Mesenchymal stem cell (in vitro differentiated cells and primary cell): ENCODE data around the gene TFDP1.

Source experiments
- DNase-seq: peaks from one replicate; pipeline ENCODE4 v3.0.0-alpha.2; 2013
- H2AFZ ChIP-seq: one replicate; pipeline ENCODE4 v1.6.1; 2013; ENCODE audit warnings: low read depth, mild to moderate bottlenecking, control low read depth, inconsistent platforms, low read length, moderate library complexity
- H2AK5ac ChIP-seq: 2 replicates; pipeline ENCODE4 v1.6.1; 2013; ENCODE audit warnings: low read length, moderate library complexity, mild to moderate bottlenecking, inconsistent platforms; ENCODE audit not compliant: severe bottlenecking
- H2BK120ac ChIP-seq: one replicate; pipeline ENCODE4 v1.6.1; 2013; ENCODE audit warnings: low read depth, mild to moderate bottlenecking, inconsistent platforms, low read length, moderate library complexity
- H2BK12ac ChIP-seq, 2 experiments: one replicate each; pipeline ENCODE4 v1.6.1; 2013; ENCODE audit warnings: inconsistent platforms in 2 of 2, low read length in 2 of 2, mild to moderate bottlenecking in 2 of 2, moderate library complexity in 2 of 2, control low read depth in 1 of 2
- H2BK15ac ChIP-seq: one replicate; pipeline ENCODE4 v1.6.1; 2013; ENCODE audit warnings: mild to moderate bottlenecking, low read depth, inconsistent platforms; ENCODE audit not compliant: poor library complexity, severe bottlenecking
- H2BK5ac ChIP-seq: 2 replicates; pipeline ENCODE4 v1.6.1; 2013; ENCODE audit warnings: low read depth, mild to moderate bottlenecking, low read length, control low read depth, inconsistent platforms; ENCODE audit not compliant: poor library complexity, severe bottlenecking
- H3K14ac ChIP-seq, 2 experiments: one replicate each; pipeline ENCODE4 v1.6.1; 2013; ENCODE audit warnings: inconsistent platforms in 2 of 2, low read length in 2 of 2, control low read depth in 1 of 2, mild to moderate bottlenecking in 1 of 2, moderate library complexity in 1 of 2
- H3K18ac ChIP-seq, 2 experiments: one replicate each; pipeline ENCODE4 v1.6.1; 2013; ENCODE audit warnings: inconsistent platforms in 2 of 2, low read length in 2 of 2, control low read depth in 1 of 2, low read depth in 1 of 2, mild to moderate bottlenecking in 1 of 2
- H3K23ac ChIP-seq, 2 experiments: one replicate each; pipeline ENCODE4 v1.6.1; 2013; ENCODE audit warnings: inconsistent platforms in 2 of 2, low read length in 2 of 2, mild to moderate bottlenecking in 2 of 2, moderate library complexity in 2 of 2, control low read depth in 1 of 2
- H3K27ac ChIP-seq: 2 replicates; pipeline ENCODE4 v1.5.1; 2013; ENCODE audit warnings: mild to moderate bottlenecking, moderate library complexity, low read length, control low read depth, inconsistent platforms; ENCODE audit not compliant: poor library complexity, severe bottlenecking
- H3K27me3 ChIP-seq, 2 experiments: 2 replicates each; pipeline versions ENCODE4 v1.6.1 to v1.7.0; 2013; ENCODE audit warnings: low read length in 2 of 2, mild to moderate bottlenecking in 2 of 2, moderate library complexity in 2 of 2, control low read depth in 1 of 2, inconsistent platforms in 1 of 2; ENCODE audit not compliant: control insufficient read depth in 1 of 2, insufficient read depth in 1 of 2
- H3K36me3 ChIP-seq, 2 experiments: 2 replicates each; pipeline versions ENCODE4 v1.6.1 to v1.7.0; 2013; ENCODE audit warnings: low read length in 2 of 2, control low read depth in 1 of 2, inconsistent platforms in 1 of 2, low read depth in 1 of 2, mild to moderate bottlenecking in 1 of 2; ENCODE audit not compliant: insufficient read depth in 2 of 2, control insufficient read depth in 1 of 2
- H3K4ac ChIP-seq, 2 experiments: one replicate each; pipeline ENCODE4 v1.6.1; 2013; ENCODE audit warnings: inconsistent platforms in 2 of 2, low read length in 2 of 2, mild to moderate bottlenecking in 2 of 2, moderate library complexity in 2 of 2, control low read depth in 1 of 2, low read depth in 1 of 2
- H3K4me1 ChIP-seq: 2 replicates; pipeline ENCODE4 v1.6.1; 2013; ENCODE audit warnings: low read depth, low read length, control low read depth; ENCODE audit not compliant: control insufficient read depth, insufficient read depth
- H3K4me2 ChIP-seq: 2 replicates; pipeline ENCODE4 v1.6.1; 2013; ENCODE audit warnings: low read length, mild to moderate bottlenecking, inconsistent platforms; ENCODE audit not compliant: poor library complexity, severe bottlenecking
- H3K4me3 ChIP-seq, 2 experiments: 2 replicates each; pipeline versions ENCODE4 v1.5.1 to v1.7.0; 2013; ENCODE audit warnings: low read length in 2 of 2, mild to moderate bottlenecking in 2 of 2, control low read depth in 1 of 2, low read depth in 1 of 2; ENCODE audit not compliant: insufficient read depth in 1 of 2
- H3K79me1 ChIP-seq: replicated peaks from 2 replicates; pipeline ENCODE4 v1.6.1; 2013; ENCODE audit warnings: mild to moderate bottlenecking, control low read depth, low read length, inconsistent platforms; ENCODE audit not compliant: poor library complexity, severe bottlenecking
- H3K9ac ChIP-seq: 2 replicates; pipeline ENCODE4 v1.7.0; 2013; ENCODE audit warnings: mild to moderate bottlenecking, low read length, moderate library complexity
- H3K9me3 ChIP-seq: 2 replicates; pipeline ENCODE4 v1.7.0; 2013; ENCODE audit warnings: mild to moderate bottlenecking, low read length; ENCODE audit not compliant: control insufficient read depth
- H4K8ac ChIP-seq: one replicate; pipeline ENCODE4 v1.6.1; 2013; ENCODE audit warnings: inconsistent platforms, mild to moderate bottlenecking, low read length, moderate library complexity
- H4K91ac ChIP-seq: one replicate; pipeline ENCODE4 v1.6.1; 2013; ENCODE audit warnings: mild to moderate bottlenecking, low read length, inconsistent platforms
- WGBS: methylation state at CpG from one replicate; pipeline ENCODE4 v1.1.7; 2013; ENCODE audit warnings: mixed read lengths; 5-methylcytosine and 5-hydroxymethylcytosine counted together

Gene TFDP1

DNA sequence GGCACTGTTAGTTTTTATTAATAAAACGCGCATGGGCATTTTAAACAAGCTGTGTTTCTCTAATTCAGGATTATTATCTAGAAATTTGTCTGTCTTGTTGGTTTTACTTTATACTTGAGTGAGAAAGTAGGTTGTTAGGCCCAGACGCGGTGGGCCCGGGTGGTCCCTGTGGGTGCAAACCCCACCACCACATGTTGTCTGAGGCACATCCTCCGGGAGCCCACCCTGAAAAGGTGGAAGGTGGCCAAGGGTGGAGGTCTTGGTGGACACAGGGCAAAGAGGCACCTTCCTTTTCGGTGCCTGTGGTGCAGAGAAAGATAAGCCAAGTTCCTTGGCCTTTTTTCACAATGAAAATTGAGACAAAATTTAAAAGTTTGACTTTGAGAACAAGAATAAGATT is 56.9 kb downstream of the TFDP1 start:
- peaks cover 32% of the 10 kb centered on the region for H3K79me1 ChIP-seq
- H4K91ac ChIP-seq, result no peak overlapping the region
- no peak overlapping the region for H2BK5ac ChIP-seq
- no peak overlapping the region for H3K4me3 ChIP-seq
- 98% methylated on average over 7 of the region's 7 CpGs for WGBS
- no peak overlapping the region for H2BK15ac ChIP-seq
- no peak overlapping the region for H2AFZ ChIP-seq
- no peak overlapping the region for H3K14ac ChIP-seq
- H3K27me3 ChIP-seq, result no peaks in the 10 kb centered on the region
- H2AK5ac ChIP-seq, result no peak overlapping the region
- H3K9me3 ChIP-seq, result no peaks in the 10 kb centered on the region
- no peak overlapping the region for H4K8ac ChIP-seq
- no peak overlapping the region for H2BK120ac ChIP-seq
- no peak overlapping the region for H3K18ac ChIP-seq
- no peak overlapping the region for H3K9ac ChIP-seq
- H2BK12ac ChIP-seq, result no peak overlapping the region
- H3K36me3 ChIP-seq, result peaks cover 36 to 53% of the 10 kb centered on the region in 2 experiments
- no peak overlapping the region for H3K4me2 ChIP-seq
- H3K27ac ChIP-seq, result no peak overlapping the region
- no peak overlapping the region for H3K23ac ChIP-seq
- H3K4me1 ChIP-seq, result peaks cover 3% of the 10 kb centered on the region
- no peak for DNase-seq
- no peak overlapping the region for H3K4ac ChIP-seq

DNA sequence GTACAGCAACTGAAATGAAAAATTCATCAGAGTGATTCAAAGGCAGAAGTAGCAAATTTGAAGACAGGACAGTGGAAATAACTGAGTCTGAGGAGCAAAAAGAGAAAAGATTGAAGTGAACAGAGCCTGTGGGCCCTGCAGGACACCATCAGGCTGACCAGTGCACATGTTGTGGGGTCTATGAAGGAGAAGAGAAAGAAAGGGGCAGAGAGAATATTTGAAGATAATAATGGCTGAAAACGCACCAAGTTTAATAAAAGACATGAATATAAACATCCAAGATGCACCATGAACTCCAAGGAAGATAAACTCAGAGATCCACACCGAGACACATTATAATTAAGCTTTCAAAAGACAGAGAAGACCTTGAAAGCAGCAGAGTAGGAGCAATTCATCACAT is 58.0 kb downstream of the TFDP1 start:
- Histone ChIP-seq H3K4me1 (peaks cover 3% of the 10 kb centered on the region), H2AFZ (no peak overlapping the region), H3K36me3 (peaks cover 27 to 42% of the 10 kb centered on the region in 2 experiments), H3K23ac (no peak overlapping the region), H3K4me2 (no peak overlapping the region), H3K14ac (no peak overlapping the region), H3K79me1 (peaks cover 23% of the 10 kb centered on the region), H3K9ac (no peak overlapping the region), H3K9me3 (no peaks in the 10 kb centered on the region), H2BK5ac (no peak overlapping the region), H4K91ac (no peak overlapping the region), H3K4me3 (no peak overlapping the region), H3K27ac (peak overlapping the region; percentile 35), H3K18ac (no peak overlapping the region), H2BK120ac (no peak overlapping the region), H3K4ac (no peak overlapping the region), H4K8ac (no peak overlapping the region), H2BK15ac (no peak overlapping the region), H2BK12ac (no peak overlapping the region), H3K27me3 (no peaks in the 10 kb centered on the region), H2AK5ac (no peak overlapping the region)
- WGBS, result 100% methylated on average over 2 of the region's 2 CpGs
- DNase-seq, result no peak

DNA sequence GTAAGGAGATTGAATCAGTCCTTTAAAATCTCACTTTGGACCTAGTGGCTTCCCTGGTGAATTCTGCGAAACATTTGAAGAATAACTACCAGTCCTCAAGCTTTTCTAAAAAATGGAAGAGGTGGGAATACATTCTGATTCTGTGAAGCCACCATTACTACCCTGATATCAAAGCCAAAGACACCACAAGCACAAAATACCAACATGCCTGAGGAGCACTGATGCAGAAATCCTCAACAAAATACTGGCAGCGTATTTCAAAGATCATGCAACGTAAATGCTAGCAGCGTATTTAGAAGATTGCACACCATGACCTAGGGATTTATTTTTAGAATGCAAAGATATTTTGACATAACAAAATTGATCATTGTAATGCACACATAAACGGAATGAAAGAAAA is 59.0 kb downstream of the TFDP1 start:
- 100% methylated on average over 2 of the region's 5 CpGs for WGBS

DNA sequence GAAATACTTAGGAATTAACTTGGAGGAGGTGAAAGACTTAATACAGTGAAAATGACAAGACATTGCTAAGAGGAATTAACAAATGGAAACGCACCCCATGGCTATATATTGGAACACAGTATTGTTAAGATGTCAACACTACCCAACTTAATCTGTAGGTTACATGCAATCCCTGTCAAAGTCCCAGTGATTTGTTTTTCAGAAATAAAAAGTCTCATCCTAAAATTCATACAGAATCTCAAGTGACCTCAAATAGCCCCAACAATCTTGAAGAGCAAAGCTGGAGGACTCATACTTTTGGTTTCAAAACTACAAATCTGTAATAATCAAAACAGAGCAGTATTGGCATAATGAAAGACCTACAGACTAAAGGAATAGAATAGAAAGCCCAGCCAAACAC is 60.2 kb downstream of the TFDP1 start:
- H3K4me1 ChIP-seq, result peaks cover 3% of the 10 kb centered on the region
- H3K4me2 ChIP-seq, result no peak overlapping the region
- H3K14ac ChIP-seq, result no peak overlapping the region
- H2BK15ac ChIP-seq, result no peak overlapping the region
- no peak overlapping the region for H4K91ac ChIP-seq
- H2BK5ac ChIP-seq, result no peak overlapping the region
- DNase-seq, result no peak
- no peak overlapping the region for H2BK12ac ChIP-seq
- H3K9ac ChIP-seq, result no peak overlapping the region
- H3K27me3 ChIP-seq, result no peaks in the 10 kb centered on the region
- no peak overlapping the region for H3K23ac ChIP-seq
- 92% methylated on average over 1 of the region's 1 CpG for WGBS
- no peak overlapping the region for H2AK5ac ChIP-seq
- no peak overlapping the region for H2AFZ ChIP-seq
- H4K8ac ChIP-seq, result no peak overlapping the region
- peaks cover 20 to 22% of the 10 kb centered on the region in 2 experiments for H3K36me3 ChIP-seq
- H3K4me3 ChIP-seq, result no peak overlapping the region
- H3K18ac ChIP-seq, result no peak overlapping the region
- H3K4ac ChIP-seq, result no peak overlapping the region
- peaks cover 10% of the 10 kb centered on the region for H3K79me1 ChIP-seq
- H2BK120ac ChIP-seq, result no peak overlapping the region
- H3K27ac ChIP-seq, result no peak overlapping the region
- no peaks in the 10 kb centered on the region for H3K9me3 ChIP-seq

More for the DNA sequence above, 59.0 kb downstream of the TFDP1 start:
- H3K79me1 ChIP-seq, result peaks cover 17% of the 10 kb centered on the region
- H4K8ac ChIP-seq, result no peak overlapping the region
- no peak for DNase-seq
- no peak overlapping the region for H3K4me2 ChIP-seq
- H3K18ac ChIP-seq, result no peak overlapping the region
- no peaks in the 10 kb centered on the region for H3K27me3 ChIP-seq
- no peak overlapping the region for H3K14ac ChIP-seq
- H2AK5ac ChIP-seq, result no peak overlapping the region
- H2BK15ac ChIP-seq, result no peak overlapping the region
- no peak overlapping the region for H2AFZ ChIP-seq
- no peak overlapping the region for H3K4me3 ChIP-seq
- peak overlapping the region; percentile 73 for H3K27ac ChIP-seq
- no peak overlapping the region for H2BK5ac ChIP-seq
- H3K23ac ChIP-seq, result no peak overlapping the region
- no peak overlapping the region for H4K91ac ChIP-seq
- peaks cover 26 to 32% of the 10 kb centered on the region in 2 experiments for H3K36me3 ChIP-seq
- no peak overlapping the region for H2BK120ac ChIP-seq
- no peak overlapping the region for H3K4ac ChIP-seq
- H3K4me1 ChIP-seq, result peaks cover 3% of the 10 kb centered on the region
- H2BK12ac ChIP-seq, result no peak overlapping the region
- H3K9ac ChIP-seq, result no peak overlapping the region
- H3K9me3 ChIP-seq, result no peaks in the 10 kb centered on the region
